Ishikawa (cell line): ENCODE measurements around the gene PLXNA4.

Source experiments
- CEBPB ChIP-seq: IDR thresholded peaks from 2 replicates; pipeline ENCODE4 v1.6.1; 2012
- CREB1 ChIP-seq: IDR thresholded peaks from 2 replicates; pipeline ENCODE4 v1.6.1; 2012; ENCODE audit warnings: low read depth
- EGR1 ChIP-seq: IDR thresholded peaks from 2 replicates; pipeline ENCODE4 v1.6.1; 2012
- EP300 ChIP-seq: IDR thresholded peaks from 2 replicates; pipeline ENCODE4 v1.6.1; 2012; ENCODE audit warnings: borderline replicate concordance
- FOXM1 ChIP-seq: IDR thresholded peaks from 2 replicates; pipeline ENCODE4 v1.6.1; 2012; ENCODE audit warnings: low read depth, borderline replicate concordance
- MAX ChIP-seq: IDR thresholded peaks from 2 replicates; pipeline ENCODE4 v1.6.1; 2012
- NFIC ChIP-seq: IDR thresholded peaks from 2 replicates; pipeline ENCODE4 v1.6.1; 2012
- RAD21 ChIP-seq: IDR thresholded peaks from 2 replicates; pipeline ENCODE4 v1.6.1; 2012; ENCODE audit warnings: low read depth
- REST ChIP-seq: IDR thresholded peaks from 2 replicates; pipeline ENCODE4 v1.6.1; 2012; ENCODE audit warnings: low read depth, mild to moderate bottlenecking
- TAF1 ChIP-seq: IDR thresholded peaks from 2 replicates; pipeline ENCODE4 v1.6.1; 2012; ENCODE audit warnings: low read depth, mild to moderate bottlenecking
- TCF12 ChIP-seq: IDR thresholded peaks from 2 replicates; pipeline ENCODE4 v1.6.1; 2012; ENCODE audit warnings: low read depth
- TEAD4 ChIP-seq: IDR thresholded peaks from 2 replicates; pipeline ENCODE4 v1.6.1; 2012
- YY1 ChIP-seq: IDR thresholded peaks from 2 replicates; pipeline ENCODE4 v1.6.1; 2012; ENCODE audit warnings: low read depth
- ZBTB7A ChIP-seq: IDR thresholded peaks from 2 replicates; pipeline ENCODE4 v1.6.1; 2012; ENCODE audit warnings: low read depth
- TF ChIP-seq, protein P1 (sequence below): IDR thresholded peaks from 2 replicates; pipeline ENCODE4 v1.6.1; 2012

Gene PLXNA4

GRCh38 chr7:132239422-132239994 is 336.8 kb downstream of the PLXNA4 start:
- TF ChIP-seq, protein P1, sequence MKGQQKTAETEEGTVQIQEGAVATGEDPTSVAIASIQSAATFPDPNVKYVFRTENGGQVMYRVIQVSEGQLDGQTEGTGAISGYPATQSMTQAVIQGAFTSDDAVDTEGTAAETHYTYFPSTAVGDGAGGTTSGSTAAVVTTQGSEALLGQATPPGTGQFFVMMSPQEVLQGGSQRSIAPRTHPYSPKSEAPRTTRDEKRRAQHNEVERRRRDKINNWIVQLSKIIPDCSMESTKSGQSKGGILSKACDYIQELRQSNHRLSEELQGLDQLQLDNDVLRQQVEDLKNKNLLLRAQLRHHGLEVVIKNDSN: no peak
- TF ChIP-seq TAF1: no peak
- TF ChIP-seq CEBPB: no peak
- TF ChIP-seq FOXM1: no peak
- no peak for TF ChIP-seq CREB1
- no peak for TF ChIP-seq ZBTB7A
- TF ChIP-seq TCF12: no peak
- TF ChIP-seq EP300: no peak
- no peak for TF ChIP-seq NFIC
- TF ChIP-seq TEAD4: no peak
- no peak for TF ChIP-seq RAD21
- no peak for TF ChIP-seq REST
- TF ChIP-seq EGR1: no peak
- no peak for TF ChIP-seq MAX

DNA sequence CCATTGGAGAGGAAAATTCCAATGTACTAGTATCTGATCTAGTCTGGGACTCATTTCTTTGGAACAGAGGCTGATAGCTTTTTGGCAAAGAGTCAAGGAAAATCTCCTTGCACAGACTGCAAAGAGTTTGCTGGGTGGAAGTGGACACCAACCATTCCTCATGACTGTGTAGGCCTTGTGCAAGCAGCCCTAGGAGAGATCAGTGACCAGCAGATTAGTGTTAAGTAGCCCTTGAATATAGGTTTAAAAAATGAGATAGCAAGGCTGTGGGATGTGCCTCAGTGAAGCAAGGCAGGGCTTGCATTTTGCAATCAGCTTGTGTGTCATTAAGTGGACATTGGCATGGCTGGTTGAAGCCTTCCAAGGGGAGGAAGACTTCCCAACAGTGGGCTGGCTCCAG is 341.6 kb downstream of the PLXNA4 start:
- no peak for TF ChIP-seq EGR1
- TF ChIP-seq YY1: no peak
- no peak for TF ChIP-seq TCF12
- TF ChIP-seq CREB1: no peak
- TF ChIP-seq NFIC: no peak
- TF ChIP-seq EP300: no peak
- no peak for TF ChIP-seq MAX
- no peak for TF ChIP-seq RAD21
- no peak for TF ChIP-seq CEBPB
- TF ChIP-seq FOXM1: no peak
- TF ChIP-seq, protein P1: no peak
- no peak for TF ChIP-seq TAF1
- TF ChIP-seq ZBTB7A: no peak
- TF ChIP-seq REST: no peak

GRCh38 chr7:132232406-132232805 is 343.9 kb downstream of the PLXNA4 start:
- TF ChIP-seq RAD21: no peak
- TF ChIP-seq TAF1: no peak
- no peak for TF ChIP-seq YY1
- no peak for TF ChIP-seq REST
- TF ChIP-seq EP300: no peak
- TF ChIP-seq NFIC: no peak
- TF ChIP-seq EGR1: no peak
- no peak for TF ChIP-seq CREB1
- no peak for TF ChIP-seq TEAD4
- TF ChIP-seq MAX: no peak
- TF ChIP-seq FOXM1: no peak
- TF ChIP-seq TCF12: no peak

DNA sequence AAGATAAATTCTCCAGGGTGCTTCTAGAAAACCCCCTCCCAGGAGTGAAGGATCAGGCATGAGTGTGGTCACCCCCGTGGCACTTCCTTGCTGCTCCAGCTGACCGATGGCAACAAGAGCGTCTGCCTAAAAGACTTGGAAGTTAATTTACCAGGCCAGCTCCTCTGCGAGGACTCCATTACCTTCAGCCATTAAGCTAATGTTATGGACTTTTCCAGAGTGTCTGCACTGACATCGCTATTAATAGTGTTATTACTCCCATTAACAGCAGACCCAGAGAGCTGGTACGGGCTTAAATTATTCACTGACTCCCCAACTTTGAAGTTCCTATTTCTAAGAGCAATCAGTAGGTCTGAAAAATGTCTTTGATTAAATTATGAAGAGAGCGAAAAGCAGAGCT is 345.8 kb downstream of the PLXNA4 start:
- TF ChIP-seq, protein P1: no peak
- no peak for TF ChIP-seq REST
- no peak for TF ChIP-seq ZBTB7A
- TF ChIP-seq EP300: no peak
- TF ChIP-seq EGR1: no peak
- no peak for TF ChIP-seq FOXM1
- TF ChIP-seq CREB1: no peak
- TF ChIP-seq CEBPB: no peak
- no peak for TF ChIP-seq TAF1
- no peak for TF ChIP-seq TEAD4
- no peak for TF ChIP-seq YY1
- no peak for TF ChIP-seq MAX
- no peak for TF ChIP-seq NFIC
- no peak for TF ChIP-seq TCF12
- no peak for TF ChIP-seq RAD21
